Fibroblast of pulmonary artery (primary cell): ENCODE measurements around the gene MAGI1.
"Not testable (repeated sequence)": the region's sequence is repeated elsewhere in the genome, so short reads cannot be mapped to it uniquely, and the experiment has no call there.

ENCODE experiments used
- DNase-seq: peaks from one replicate; pipeline ENCODE4 v3.0.0-alpha.2; 2010; ENCODE audit warnings: low read depth
- H3K4me3 ChIP-seq: replicated peaks from 2 replicates; pipeline ENCODE4 v1.5.1; 2011; ENCODE audit warnings: low read depth, mild to moderate bottlenecking, control low read depth, low read length, moderate library complexity
- TF ChIP-seq, protein P1 (sequence below): IDR thresholded peaks from 2 replicates; pipeline ENCODE4 v1.5.1; 2011; ENCODE audit warnings: mild to moderate bottlenecking, control low read depth, low read length, inconsistent platforms; ENCODE audit errors: missing control alignments

The MAGI1 gene

DNA sequence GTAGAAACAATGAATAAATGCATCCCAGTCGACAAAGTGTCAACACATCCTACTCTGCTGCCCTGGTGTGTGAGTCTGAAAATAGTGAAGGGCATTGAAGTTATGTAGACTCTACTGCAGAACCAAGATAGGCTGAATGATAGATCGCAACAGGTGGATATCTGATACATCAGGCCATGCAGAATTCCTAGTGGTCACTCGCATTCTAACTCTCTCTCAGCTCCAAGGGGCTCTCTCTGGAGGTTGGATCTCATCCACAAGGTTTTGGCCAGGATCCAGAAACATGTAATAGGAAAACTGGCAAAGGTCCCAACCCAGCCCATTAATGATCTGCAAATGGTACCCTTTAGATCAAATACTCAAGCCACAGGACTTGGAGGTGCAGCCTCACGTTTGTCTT lies 514.1 kb downstream of the MAGI1 start:
- no peak for DNase-seq
- no peak overlapping the region for H3K4me3 ChIP-seq
- TF ChIP-seq, protein P1, sequence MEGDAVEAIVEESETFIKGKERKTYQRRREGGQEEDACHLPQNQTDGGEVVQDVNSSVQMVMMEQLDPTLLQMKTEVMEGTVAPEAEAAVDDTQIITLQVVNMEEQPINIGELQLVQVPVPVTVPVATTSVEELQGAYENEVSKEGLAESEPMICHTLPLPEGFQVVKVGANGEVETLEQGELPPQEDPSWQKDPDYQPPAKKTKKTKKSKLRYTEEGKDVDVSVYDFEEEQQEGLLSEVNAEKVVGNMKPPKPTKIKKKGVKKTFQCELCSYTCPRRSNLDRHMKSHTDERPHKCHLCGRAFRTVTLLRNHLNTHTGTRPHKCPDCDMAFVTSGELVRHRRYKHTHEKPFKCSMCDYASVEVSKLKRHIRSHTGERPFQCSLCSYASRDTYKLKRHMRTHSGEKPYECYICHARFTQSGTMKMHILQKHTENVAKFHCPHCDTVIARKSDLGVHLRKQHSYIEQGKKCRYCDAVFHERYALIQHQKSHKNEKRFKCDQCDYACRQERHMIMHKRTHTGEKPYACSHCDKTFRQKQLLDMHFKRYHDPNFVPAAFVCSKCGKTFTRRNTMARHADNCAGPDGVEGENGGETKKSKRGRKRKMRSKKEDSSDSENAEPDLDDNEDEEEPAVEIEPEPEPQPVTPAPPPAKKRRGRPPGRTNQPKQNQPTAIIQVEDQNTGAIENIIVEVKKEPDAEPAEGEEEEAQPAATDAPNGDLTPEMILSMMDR = no peak

GRCh38 chr3:65523878-65524277 lies 514.8 kb downstream of the MAGI1 start:
- no peak overlapping the region for H3K4me3 ChIP-seq
- TF ChIP-seq, protein P1 = no peak
- DNase-seq = no peak

DNA sequence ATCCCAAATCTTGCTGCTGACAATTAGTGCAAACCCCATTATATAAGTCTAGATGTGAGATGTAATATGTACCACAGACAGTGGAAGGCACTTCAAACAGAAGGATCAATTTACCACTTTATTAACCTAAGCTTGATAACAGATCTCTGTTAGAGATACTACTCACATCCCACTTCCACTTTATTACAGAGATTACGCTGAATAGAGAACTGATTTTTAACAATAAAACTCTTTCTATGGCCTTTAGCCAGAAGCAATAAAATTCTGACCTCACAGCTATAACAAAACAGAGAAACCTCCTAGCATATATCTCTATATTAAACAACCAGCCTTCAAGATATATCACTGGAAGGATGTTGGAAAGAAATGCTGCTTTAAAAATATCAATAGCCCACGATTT lies 517.7 kb downstream of the MAGI1 start:
- TF ChIP-seq, protein P1 = no peak
- H3K4me3 ChIP-seq = no peak overlapping the region
- DNase-seq = no peak

- no peak overlapping the region for H3K4me3 ChIP-seq
These were observed 521.7 kb downstream of the MAGI1 start for GRCh38 chr3:65516998-65517397.

DNA sequence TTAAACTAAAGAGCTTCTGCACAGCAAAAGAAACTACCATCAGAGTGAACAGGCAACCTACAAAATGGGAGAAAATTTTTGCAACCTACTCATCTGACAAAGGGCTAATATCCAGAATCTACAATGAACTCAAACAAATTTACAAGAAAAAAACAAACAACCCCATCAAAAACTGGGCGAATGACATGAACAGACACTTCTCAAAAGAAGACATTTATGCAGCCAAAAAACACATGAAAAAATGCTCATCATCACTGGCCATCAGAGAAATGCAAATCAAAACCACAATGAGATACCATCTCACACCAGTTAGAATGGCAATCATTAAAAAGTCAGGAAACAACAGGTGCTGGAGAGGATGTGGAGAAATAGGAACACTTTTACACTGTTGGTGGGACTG lies 524.4 kb downstream of the MAGI1 start:
- DNase-seq, H3K4me3 ChIP-seq: not testable (repeated sequence)

More at GRCh38 chr3:65516998-65517397, 521.7 kb downstream of the MAGI1 start:
- DNase-seq = no peak
- TF ChIP-seq, protein P1 = no peak

DNA sequence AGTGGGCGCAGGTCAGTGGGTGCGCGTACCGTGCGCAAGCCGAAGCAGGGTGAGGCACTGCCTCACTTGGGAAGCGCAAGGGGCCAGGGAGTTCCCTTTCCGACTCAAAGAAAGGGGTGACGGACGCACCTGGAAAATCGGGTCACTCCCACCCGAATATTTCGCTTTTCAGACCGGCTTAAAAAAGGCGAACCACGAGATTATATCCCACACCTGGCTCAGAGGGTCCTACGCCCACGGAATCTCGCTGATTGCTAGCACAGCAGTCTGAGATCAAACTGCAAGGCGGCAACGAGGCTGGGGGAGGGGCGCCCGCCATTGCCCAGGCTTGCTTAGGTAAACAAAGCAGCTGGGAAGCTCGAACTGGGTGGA lies 529.3 kb downstream of the MAGI1 start:
- DNase-seq = not testable (repeated sequence)
- H3K4me3 ChIP-seq = peak overlapping the region; percentile 43

GRCh38 chr3:65508750-65509422 lies 529.8 kb downstream of the MAGI1 start:
- DNase-seq = no peak
- TF ChIP-seq, protein P1 = no peak
- H3K4me3 ChIP-seq = peak overlapping the region; percentile 43

- no peak for DNase-seq
- TF ChIP-seq, protein P1 = no peak
- no peak overlapping the region for H3K4me3 ChIP-seq
These were observed 531.3 kb downstream of the MAGI1 start for GRCh38 chr3:65507437-65507836.
